DOHH2 (cell line): ENCODE results near the gene IL6R.

Source experiments
- CTCF ChIP-seq: fragments of 200-600 bp; sonication (generic); IDR thresholded peaks from one replicate; pipeline ENCODE4 v1.5.1; 2014; ENCODE audit warnings: antibody characterized with exemption, mild to moderate bottlenecking, low read depth, low read length; ENCODE audit not compliant: poor library complexity, severe bottlenecking
- EZH2phosphoT487 ChIP-seq: fragments of 200-600 bp; sonication (generic); IDR thresholded peaks from 2 replicates; pipeline ENCODE4 v1.6.1; 2017; ENCODE audit warnings: borderline replicate concordance, mild to moderate bottlenecking, antibody characterized with exemption, low read length, moderate library complexity, mixed read lengths

- TF ChIP-seq CTCF (no peak), EZH2phosphoT487 (no peak)
These were observed 51.5 kb downstream of the IL6R start for GRCh38 chr1:154456631-154457030.
